ENCODE results near the gene DHRS12.

DHRS12 gene

GRCh38 chr13:51805313-51805712, 1.4 kb upstream of the DHRS12 start:
- DNase-seq (ENCODE audit: extremely low read depth, insufficient read length): no peak
- H3K36me3 ChIP-seq (ENCODE audit: control insufficient read depth, insufficient read depth, low read length): no peaks in the 10 kb centered on the region
- no peaks in the 10 kb centered on the region for H3K27me3 ChIP-seq (replicated peaks; ENCODE audit: control insufficient read depth, insufficient read depth, low read length)
- TF ChIP-seq CTCF (IDR thresholded peaks at IDR 0.05; ENCODE audit: insufficient read depth, low read length, poor library complexity, severe bottlenecking): no peak
- no peak overlapping the region for H3K4me3 ChIP-seq (replicated peaks; ENCODE audit: low read depth, low read length)

GRCh38 chr13:51804295-51805172, 571 bp upstream of the DHRS12 start:
- no peaks in the 10 kb centered on the region for H3K36me3 ChIP-seq (ENCODE audit: control insufficient read depth, insufficient read depth, low read length)
- H3K4me3 ChIP-seq (replicated peaks; ENCODE audit: low read depth, low read length): peak overlapping the region; percentile 80
- H3K27me3 ChIP-seq (replicated peaks; ENCODE audit: control insufficient read depth, insufficient read depth, low read length): no peaks in the 10 kb centered on the region
- DNase-seq (ENCODE audit: extremely low read depth, insufficient read length): no peak
- no peak for TF ChIP-seq CTCF (IDR thresholded peaks at IDR 0.05; ENCODE audit: insufficient read depth, low read length, poor library complexity, severe bottlenecking)

- TF ChIP-seq CTCF (IDR thresholded peaks at IDR 0.05; ENCODE audit: insufficient read depth, low read length, poor library complexity, severe bottlenecking): no peak
- Histone ChIP-seq H3K4me3 (replicated peaks; ENCODE audit: low read depth, low read length) (peak overlapping the region; percentile 80), H3K36me3 (ENCODE audit: control insufficient read depth, insufficient read depth, low read length) (no peaks in the 10 kb centered on the region), H3K27me3 (replicated peaks; ENCODE audit: control insufficient read depth, insufficient read depth, low read length) (no peaks in the 10 kb centered on the region)
- DNase-seq (ENCODE audit: extremely low read depth, insufficient read length): no peak
Observed at GRCh38 chr13:51802631-51803418, 1.1 kb downstream of the DHRS12 start.

GRCh38 chr13:51801631-51802099, 2.3 kb downstream of the DHRS12 start:
- Histone ChIP-seq H3K27me3 (replicated peaks; ENCODE audit: control insufficient read depth, insufficient read depth, low read length) (no peaks in the 10 kb centered on the region), H3K36me3 (ENCODE audit: control insufficient read depth, insufficient read depth, low read length) (no peaks in the 10 kb centered on the region), H3K4me3 (replicated peaks; ENCODE audit: low read depth, low read length) (no peak overlapping the region)
- TF ChIP-seq CTCF (IDR thresholded peaks at IDR 0.05; ENCODE audit: insufficient read depth, low read length, poor library complexity, severe bottlenecking): no peak
- no peak for DNase-seq (ENCODE audit: extremely low read depth, insufficient read length)

GRCh38 chr13:51800486-51800885, 3.5 kb downstream of the DHRS12 start:
- no peak for TF ChIP-seq CTCF (IDR thresholded peaks at IDR 0.05; ENCODE audit: insufficient read depth, low read length, poor library complexity, severe bottlenecking)
- no peak overlapping the region for H3K4me3 ChIP-seq (replicated peaks; ENCODE audit: low read depth, low read length)
- DNase-seq (ENCODE audit: extremely low read depth, insufficient read length): no peak
- H3K36me3 ChIP-seq (ENCODE audit: control insufficient read depth, insufficient read depth, low read length): no peaks in the 10 kb centered on the region
- no peaks in the 10 kb centered on the region for H3K27me3 ChIP-seq (replicated peaks; ENCODE audit: control insufficient read depth, insufficient read depth, low read length)
